H9 (cell line): ENCODE data around the gene LYPLA2. TPM values are rescaled to one million over a fixed set of nuclear protein-coding genes. Genes with fewer than 3 reads are reported as not detected.

ENCODE experiments used
- DNase-seq: peaks from one replicate; pipeline ENCODE4 v3.0.0-alpha.2; 2017
- H2AFZ ChIP-seq: one replicate; pipeline ENCODE4 v1.6.1; 2013; ENCODE audit warnings: mild to moderate bottlenecking, low read length, control low read depth, moderate library complexity
- H2AK5ac ChIP-seq: 2 replicates; pipeline ENCODE4 v1.6.1; 2013; ENCODE audit warnings: low read length, control low read depth, mixed read lengths; ENCODE audit not compliant: insufficient read length
- H2BK120ac ChIP-seq: one replicate; pipeline ENCODE4 v1.6.1; 2013; ENCODE audit warnings: low read depth, mild to moderate bottlenecking, low read length, control low read depth, inconsistent platforms; ENCODE audit not compliant: poor library complexity, severe bottlenecking
- H2BK12ac ChIP-seq: 2 replicates; pipeline ENCODE4 v1.6.1; 2013; ENCODE audit warnings: low read length, control low read depth, mixed read lengths, low read depth; ENCODE audit not compliant: insufficient read length
- H2BK15ac ChIP-seq: 2 replicates; pipeline ENCODE4 v1.6.1; 2013; ENCODE audit warnings: low read depth, low read length, control low read depth
- H2BK20ac ChIP-seq: one replicate; pipeline ENCODE4 v1.6.1; 2013; ENCODE audit warnings: low read depth, mild to moderate bottlenecking, low read length, control low read depth, inconsistent platforms; ENCODE audit not compliant: poor library complexity, severe bottlenecking
- H2BK5ac ChIP-seq: 2 replicates; pipeline ENCODE4 v1.6.1; 2013; ENCODE audit warnings: low read length, control low read depth, mixed read lengths; ENCODE audit not compliant: insufficient read length
- H3K14ac ChIP-seq: 2 replicates; pipeline ENCODE4 v1.6.1; 2013; ENCODE audit warnings: low read length, control low read depth; ENCODE audit not compliant: insufficient read depth
- H3K18ac ChIP-seq: 2 replicates; pipeline ENCODE4 v1.6.1; 2013; ENCODE audit warnings: low read depth, mild to moderate bottlenecking, mixed read lengths, low read length, control low read depth; ENCODE audit not compliant: insufficient read length
- H3K23ac ChIP-seq: 2 replicates; pipeline ENCODE4 v1.6.1; 2013; ENCODE audit warnings: low read length, control low read depth, mixed read lengths, low read depth; ENCODE audit not compliant: insufficient read length
- H3K23me2 ChIP-seq: 2 replicates; pipeline ENCODE4 v1.6.1; 2013; ENCODE audit warnings: low read depth, mild to moderate bottlenecking, mixed read lengths, low read length, control low read depth; ENCODE audit not compliant: insufficient read length, poor library complexity, severe bottlenecking
- H3K27ac ChIP-seq: 2 replicates; pipeline ENCODE4 v1.5.1; 2013; ENCODE audit warnings: low read length, control low read depth, mixed read lengths, low read depth; ENCODE audit not compliant: insufficient read length
- H3K27me3 ChIP-seq: 2 replicates; pipeline ENCODE4 v1.6.1; 2013; ENCODE audit warnings: low read length, control low read depth, inconsistent platforms; ENCODE audit not compliant: insufficient read depth
- H3K4ac ChIP-seq: 2 replicates; pipeline ENCODE4 v1.6.1; 2013; ENCODE audit warnings: low read depth, mild to moderate bottlenecking, control low read depth, inconsistent platforms, low read length, moderate library complexity
- H3K4me1 ChIP-seq: 2 replicates; pipeline ENCODE4 v1.6.1; 2013; ENCODE audit warnings: low read length, control low read depth, inconsistent platforms; ENCODE audit not compliant: insufficient read depth
- H3K4me2 ChIP-seq: 2 replicates; pipeline ENCODE4 v1.6.1; 2013; ENCODE audit warnings: low read length, control low read depth, mixed read lengths; ENCODE audit not compliant: insufficient read length, insufficient read depth
- H3K56ac ChIP-seq: 2 replicates; pipeline ENCODE4 v1.6.1; 2013; ENCODE audit warnings: low read depth, mild to moderate bottlenecking, mixed read lengths, low read length, control low read depth; ENCODE audit not compliant: insufficient read length
- H3K79me1 ChIP-seq: 2 replicates; pipeline ENCODE4 v1.6.1; 2013; ENCODE audit warnings: low read depth, mild to moderate bottlenecking, moderate library complexity, low read length, control low read depth, inconsistent platforms; ENCODE audit not compliant: insufficient read depth, poor library complexity, severe bottlenecking
- H3K79me2 ChIP-seq: 2 replicates; pipeline ENCODE4 v1.6.1; 2013; ENCODE audit warnings: low read length, control low read depth, inconsistent platforms; ENCODE audit not compliant: insufficient read depth
- H3K9ac ChIP-seq: 2 replicates; pipeline ENCODE4 v1.6.1; 2013; ENCODE audit warnings: low read length, control low read depth, mixed read lengths; ENCODE audit not compliant: insufficient read length; ENCODE audit errors: extremely low read depth
- H3K9me3 ChIP-seq: one replicate; pipeline ENCODE4 v1.6.1; 2013; ENCODE audit warnings: low read depth, low read length, inconsistent platforms; ENCODE audit not compliant: control insufficient read depth
- H3T11ph ChIP-seq: one replicate; pipeline ENCODE4 v1.6.1; 2013; ENCODE audit warnings: mild to moderate bottlenecking, low read length, control low read depth, inconsistent platforms
- H4K20me1 ChIP-seq: one replicate; pipeline ENCODE4 v1.6.1; 2013; ENCODE audit not compliant: control insufficient read depth, insufficient read length, insufficient read depth
- H4K5ac ChIP-seq: 2 replicates; pipeline ENCODE4 v1.6.1; 2013; ENCODE audit warnings: low read depth, mild to moderate bottlenecking, mixed read lengths, low read length, control low read depth; ENCODE audit not compliant: insufficient read length
- H4K8ac ChIP-seq: replicated peaks from 2 replicates; pipeline ENCODE4 v1.6.1; 2013; ENCODE audit warnings: low read length, control low read depth, mixed read lengths, low read depth; ENCODE audit not compliant: insufficient read length
- H4K91ac ChIP-seq: 2 replicates; pipeline ENCODE4 v1.6.1; 2013; ENCODE audit warnings: low read depth, mild to moderate bottlenecking, moderate library complexity, mixed read lengths, low read length, control low read depth; ENCODE audit not compliant: insufficient read length
- H3K27ac Mint-ChIP-seq, 3 experiments: 2 replicates in 2 of 3; 3 replicates in 1 of 3; pipeline ENCODE4 v1.8.0; 2020 to 2021; ENCODE audit warnings: mixed read lengths in 3 of 3, mild to moderate bottlenecking in 1 of 3, moderate library complexity in 1 of 3
- H3K27me3 Mint-ChIP-seq: 2 replicates; pipeline ENCODE4 v1.8.0; 2021; ENCODE audit warnings: low read depth, mild to moderate bottlenecking, moderate library complexity, mixed read lengths
- H3K36me3 Mint-ChIP-seq, 3 experiments: 2 replicates in 2 of 3; 3 replicates in 1 of 3; pipeline ENCODE4 v1.8.0; 2020 to 2021; ENCODE audit warnings: low read depth in 3 of 3, mixed read lengths in 3 of 3; ENCODE audit not compliant: insufficient read depth in 1 of 3
- H3K4me1 Mint-ChIP-seq, 2 experiments: 2 replicates each; pipeline ENCODE4 v1.8.0; 2020; ENCODE audit warnings: mixed read lengths in 2 of 2
- H3K4me3 Mint-ChIP-seq, 2 experiments: 2 replicates in 1 of 2; 3 replicates in 1 of 2; pipeline ENCODE4 v1.8.0; 2020 to 2021; ENCODE audit warnings: mild to moderate bottlenecking in 2 of 2, mixed read lengths in 2 of 2, moderate library complexity in 1 of 2
- H3K9me3 Mint-ChIP-seq, 2 experiments: 2 replicates in 1 of 2; 3 replicates in 1 of 2; pipeline ENCODE4 v1.8.0; 2020; ENCODE audit warnings: mild to moderate bottlenecking in 2 of 2, mixed read lengths in 2 of 2, moderate library complexity in 1 of 2
- WGBS: extraction: QIAGEN DNeasy Blood & Tissue Kit; methylation state at CpG from one replicate; pipeline ENCODE4 v1.1.7; 2013; ENCODE audit warnings: missing lambda C conversion rate, low lambda C conversion rate, mixed read lengths; ENCODE audit not compliant: insufficient read length; ENCODE audit errors: extremely low coverage; 5-methylcytosine and 5-hydroxymethylcytosine counted together
- total RNA-seq: library from RNA; stranded (reverse); gene quantifications from 2 replicates; pipeline ENCODE4 v1.2.1, GENCODE V29; 2021
- TF ChIP-seq, protein P1 (sequence below): fragments of 200-600 bp; sonication (generic); conservative IDR thresholded peaks from 3 replicates; pipeline ENCODE4 v1.8.0; 2021; ENCODE audit warnings: antibody characterized with exemption, mild to moderate bottlenecking

The LYPLA2 gene
- total RNA-seq, 1 experiment from 2014 or later, result 118 TPM

DNA sequence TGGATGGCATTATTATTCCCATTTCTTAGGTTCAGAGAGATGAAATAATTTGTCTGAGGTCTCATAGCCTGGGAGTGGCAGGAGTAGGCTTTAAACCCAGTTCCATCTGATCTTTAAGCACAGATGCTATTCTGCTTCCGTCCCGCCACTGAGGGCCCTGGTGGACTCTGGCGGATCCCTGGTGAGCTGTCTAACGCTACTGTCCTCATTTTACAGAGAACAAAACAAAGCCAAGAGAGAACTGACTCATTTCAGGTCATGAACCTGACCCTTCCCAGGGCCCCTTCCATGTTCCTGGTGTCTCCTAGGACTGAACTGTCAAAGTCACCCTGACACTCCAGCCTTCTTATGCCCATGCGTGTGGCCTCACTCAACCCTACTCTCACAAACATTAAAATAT, 12.7 kb downstream of the LYPLA2 start:
- Histone ChIP-seq H3K4me2 (no peak overlapping the region), H4K91ac (no peak overlapping the region), H3K23me2 (peaks cover 11% of the 10 kb centered on the region), H2BK120ac (no peak overlapping the region), H3K18ac (no peak overlapping the region), H3K9me3 (no peaks in the 10 kb centered on the region), H2BK12ac (no peak overlapping the region), H3K4ac (no peak overlapping the region), H3K14ac (no peak overlapping the region), H3K56ac (no peak overlapping the region), H3K79me2 (no peaks in the 10 kb centered on the region), H4K5ac (no peak overlapping the region), H3K4me1 (no peaks in the 10 kb centered on the region; the same call in 1 of the 2 replicates), H2BK15ac (no peak overlapping the region), H3K27ac (no peak overlapping the region), H2AK5ac (no peak overlapping the region), H2AFZ (no peak overlapping the region), H3K79me1 (no peaks in the 10 kb centered on the region), H2BK5ac (no peak overlapping the region), H3T11ph (no peak overlapping the region), H3K27me3 (no peaks in the 10 kb centered on the region), H4K8ac (no peak overlapping the region), H3K23ac (no peak overlapping the region), H3K9ac (no peak overlapping the region), H2BK20ac (no peak overlapping the region), H4K20me1 (no peaks in the 10 kb centered on the region)
- no CpG with 5 or more reads among the region's 5 CpGs for WGBS
- DNase-seq, result no peak
- TF ChIP-seq, protein P1, sequence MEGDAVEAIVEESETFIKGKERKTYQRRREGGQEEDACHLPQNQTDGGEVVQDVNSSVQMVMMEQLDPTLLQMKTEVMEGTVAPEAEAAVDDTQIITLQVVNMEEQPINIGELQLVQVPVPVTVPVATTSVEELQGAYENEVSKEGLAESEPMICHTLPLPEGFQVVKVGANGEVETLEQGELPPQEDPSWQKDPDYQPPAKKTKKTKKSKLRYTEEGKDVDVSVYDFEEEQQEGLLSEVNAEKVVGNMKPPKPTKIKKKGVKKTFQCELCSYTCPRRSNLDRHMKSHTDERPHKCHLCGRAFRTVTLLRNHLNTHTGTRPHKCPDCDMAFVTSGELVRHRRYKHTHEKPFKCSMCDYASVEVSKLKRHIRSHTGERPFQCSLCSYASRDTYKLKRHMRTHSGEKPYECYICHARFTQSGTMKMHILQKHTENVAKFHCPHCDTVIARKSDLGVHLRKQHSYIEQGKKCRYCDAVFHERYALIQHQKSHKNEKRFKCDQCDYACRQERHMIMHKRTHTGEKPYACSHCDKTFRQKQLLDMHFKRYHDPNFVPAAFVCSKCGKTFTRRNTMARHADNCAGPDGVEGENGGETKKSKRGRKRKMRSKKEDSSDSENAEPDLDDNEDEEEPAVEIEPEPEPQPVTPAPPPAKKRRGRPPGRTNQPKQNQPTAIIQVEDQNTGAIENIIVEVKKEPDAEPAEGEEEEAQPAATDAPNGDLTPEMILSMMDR, result no peak
- Mint-ChIP-seq H3K9me3 (no peaks in the 10 kb centered on the region), H3K4me1 (peaks cover 9 to 11% of the 10 kb centered on the region in 2 experiments), H3K27ac (no peak overlapping the region), H3K4me3 (no peak overlapping the region), H3K36me3 (peaks cover 0 to 9% (median 5%) of the 10 kb centered on the region in 3 experiments; a peak in 3 of 7 replicates), H3K27me3 (peaks cover 11% of the 10 kb centered on the region)
